Fibroblast of lung (primary cell): ENCODE results near the gene EXOC3L2.

ENCODE experiments used
- EZH2 ChIP-seq: IDR thresholded peaks from 2 replicates; pipeline ENCODE4 v1.5.1; 2012; ENCODE audit warnings: low read length, control low read depth, mild to moderate bottlenecking; ENCODE audit errors: missing control alignments
- TF ChIP-seq, protein P1 (sequence below), 2 donors: IDR thresholded peaks in 1 of 2; conservative IDR thresholded peaks in 1 of 2; 1 replicate in 1 of 2; 2 replicates in 1 of 2; pipeline ENCODE4 v1.5.1; 2011 to 2012; ENCODE audit warnings: low read length in 2 of 2, control low read depth in 1 of 2, inconsistent platforms in 1 of 2, low read depth in 1 of 2, mild to moderate bottlenecking in 1 of 2

DNA sequence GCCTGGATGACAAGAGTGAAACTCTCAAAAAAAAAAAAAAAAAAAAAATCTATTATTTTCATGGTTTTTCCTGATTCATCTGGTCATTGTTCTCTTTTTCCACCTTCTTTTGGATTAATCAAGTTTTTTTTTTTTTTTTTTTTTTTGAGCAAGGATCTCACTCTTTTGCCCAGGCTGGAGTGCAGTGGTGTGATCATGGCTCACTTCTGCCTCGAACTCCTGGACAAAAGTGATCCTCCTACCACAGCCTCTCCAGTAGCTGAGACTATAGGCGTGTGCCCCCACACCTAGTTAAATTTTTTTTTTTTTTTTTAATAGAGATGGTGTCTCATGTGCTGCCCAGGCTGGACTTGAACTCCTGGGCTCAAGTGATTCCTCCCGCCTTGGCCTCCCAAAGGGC is 38.9 kb downstream of the EXOC3L2 start:
- TF ChIP-seq, protein P1, sequence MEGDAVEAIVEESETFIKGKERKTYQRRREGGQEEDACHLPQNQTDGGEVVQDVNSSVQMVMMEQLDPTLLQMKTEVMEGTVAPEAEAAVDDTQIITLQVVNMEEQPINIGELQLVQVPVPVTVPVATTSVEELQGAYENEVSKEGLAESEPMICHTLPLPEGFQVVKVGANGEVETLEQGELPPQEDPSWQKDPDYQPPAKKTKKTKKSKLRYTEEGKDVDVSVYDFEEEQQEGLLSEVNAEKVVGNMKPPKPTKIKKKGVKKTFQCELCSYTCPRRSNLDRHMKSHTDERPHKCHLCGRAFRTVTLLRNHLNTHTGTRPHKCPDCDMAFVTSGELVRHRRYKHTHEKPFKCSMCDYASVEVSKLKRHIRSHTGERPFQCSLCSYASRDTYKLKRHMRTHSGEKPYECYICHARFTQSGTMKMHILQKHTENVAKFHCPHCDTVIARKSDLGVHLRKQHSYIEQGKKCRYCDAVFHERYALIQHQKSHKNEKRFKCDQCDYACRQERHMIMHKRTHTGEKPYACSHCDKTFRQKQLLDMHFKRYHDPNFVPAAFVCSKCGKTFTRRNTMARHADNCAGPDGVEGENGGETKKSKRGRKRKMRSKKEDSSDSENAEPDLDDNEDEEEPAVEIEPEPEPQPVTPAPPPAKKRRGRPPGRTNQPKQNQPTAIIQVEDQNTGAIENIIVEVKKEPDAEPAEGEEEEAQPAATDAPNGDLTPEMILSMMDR (conservative IDR thresholded peaks at IDR 0.05 in 1 of 2, IDR thresholded peaks at IDR 0.05 in 1 of 2; ENCODE audit: low read depth in 1 of 2, low read length in 2 of 2): no peak
- TF ChIP-seq EZH2: no peak
